DOHH2 (cell line): ENCODE data around the gene MC1R.

Experiments
- H3F3A ChIP-seq: fragments of 200-600 bp; sonication (generic), shearing (Covaris generic); 2 replicates; pipeline ENCODE4 v1.6.0; 2016; ENCODE audit warnings: antibody characterized with exemption, mild to moderate bottlenecking; ENCODE audit not compliant: control insufficient read depth, insufficient read depth
- H3K27ac ChIP-seq: fragments of 200-600 bp; sonication (generic); 2 replicates; pipeline ENCODE4 v1.5.1; 2014; ENCODE audit warnings: low read depth, mild to moderate bottlenecking, low read length, moderate library complexity
- H3K27me3 ChIP-seq: fragments of 200-600 bp; sonication (generic); 2 replicates; pipeline ENCODE4 v1.6.1; 2014; ENCODE audit warnings: mild to moderate bottlenecking, low read length, mixed read lengths; ENCODE audit not compliant: control insufficient read depth
- H3K36me3 ChIP-seq: fragments of 200-600 bp; sonication (generic); 2 replicates; pipeline ENCODE4 v1.6.1; 2014; ENCODE audit warnings: mild to moderate bottlenecking, low read length, moderate library complexity, mixed read lengths; ENCODE audit not compliant: control insufficient read depth
- H3K4me1 ChIP-seq: fragments of 200-600 bp; sonication (generic); 2 replicates; pipeline ENCODE4 v1.6.1; 2014; ENCODE audit warnings: mild to moderate bottlenecking, low read length, mixed read lengths; ENCODE audit not compliant: control insufficient read depth
- H3K4me2 ChIP-seq: fragments of 200-600 bp; sonication (generic); 2 replicates; pipeline ENCODE4 v1.6.0; 2014; ENCODE audit warnings: mild to moderate bottlenecking, low read length, moderate library complexity
- H3K4me3 ChIP-seq: fragments of 200-600 bp; sonication (generic); 2 replicates; pipeline ENCODE4 v1.5.1; 2014; ENCODE audit warnings: mild to moderate bottlenecking, low read length, mixed read lengths
- H3K79me2 ChIP-seq: fragments of 200-600 bp; sonication (generic); 2 replicates; pipeline ENCODE4 v1.6.1; 2014; ENCODE audit warnings: mild to moderate bottlenecking, low read length, mixed read lengths; ENCODE audit not compliant: control insufficient read depth
- H3K9me2 ChIP-seq: fragments of 200-600 bp; sonication (generic); replicated peaks from 2 replicates; pipeline ENCODE4 v1.6.1; 2014; ENCODE audit warnings: mild to moderate bottlenecking, low read length, mixed read lengths; ENCODE audit not compliant: control insufficient read depth
- H3K9me3 ChIP-seq: fragments of 200-600 bp; sonication (generic); 2 replicates; pipeline ENCODE4 v1.6.1; 2014; ENCODE audit warnings: antibody characterized with exemption, low read length, mixed read lengths; ENCODE audit not compliant: control insufficient read depth, insufficient read depth
- H4K20me1 ChIP-seq: fragments of 200-600 bp; sonication (generic); 2 replicates; pipeline ENCODE4 v1.6.0; 2014; ENCODE audit warnings: low read depth, mild to moderate bottlenecking, antibody characterized with exemption, low read length, moderate library complexity; ENCODE audit not compliant: control insufficient read depth, insufficient read depth
- EZH2phosphoT487 ChIP-seq: fragments of 200-600 bp; sonication (generic); IDR thresholded peaks from 2 replicates; pipeline ENCODE4 v1.6.1; 2017; ENCODE audit warnings: borderline replicate concordance, mild to moderate bottlenecking, antibody characterized with exemption, low read length, moderate library complexity, mixed read lengths
- TF ChIP-seq, protein P1 (sequence below): fragments of 200-600 bp; sonication (generic); IDR thresholded peaks from one replicate; pipeline ENCODE4 v1.5.1; 2014; ENCODE audit warnings: antibody characterized with exemption, mild to moderate bottlenecking, low read depth, low read length; ENCODE audit not compliant: poor library complexity, severe bottlenecking

The MC1R gene

DNA sequence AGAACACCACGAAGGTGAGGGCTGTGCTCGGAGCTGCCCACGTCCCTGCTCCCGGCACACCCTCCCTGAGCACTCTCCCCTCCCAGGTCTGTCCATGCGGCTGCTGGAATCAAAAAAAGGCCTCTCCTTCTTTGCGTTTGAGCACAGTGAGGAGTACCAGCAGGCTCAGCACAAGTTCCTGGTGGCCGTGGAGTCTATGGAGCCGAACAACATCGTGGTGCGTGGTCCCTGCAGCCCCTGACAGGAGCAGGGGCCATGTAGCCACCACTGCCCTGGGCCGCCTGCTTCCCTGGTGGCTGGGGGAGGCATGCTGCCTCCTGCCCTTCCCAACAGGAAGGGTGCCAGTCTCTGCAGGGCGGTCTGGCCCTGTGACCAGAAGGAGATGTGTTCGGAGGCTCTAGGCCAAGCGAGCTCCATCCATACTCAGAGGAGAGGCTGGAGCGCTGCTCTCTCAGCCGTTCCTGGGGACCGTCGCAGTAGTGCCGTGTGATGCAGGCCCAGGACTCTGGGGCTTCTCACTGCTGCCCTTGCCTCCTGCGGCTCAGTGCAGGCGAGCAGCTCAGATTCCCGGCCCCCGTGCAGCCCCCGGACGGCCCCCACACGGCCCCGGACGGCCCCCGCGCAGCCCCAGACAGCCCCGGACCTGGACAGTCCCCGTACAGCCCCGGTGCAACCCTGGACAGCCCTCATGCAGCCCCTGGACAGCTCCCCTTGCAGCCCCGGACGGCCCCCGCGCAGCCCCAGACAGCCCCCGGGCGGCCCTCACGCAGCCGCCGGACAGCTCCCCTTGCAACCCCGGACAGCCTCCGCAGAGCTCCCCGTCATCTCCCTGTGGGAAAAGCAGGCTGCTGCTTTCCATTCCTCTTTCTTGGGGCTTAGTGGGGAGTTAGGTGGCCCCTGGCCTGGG is 24.8 kb upstream of the MC1R start:
- no peak overlapping the region for H3K4me2 ChIP-seq
- peaks cover 3% of the 10 kb centered on the region; the same call in 1 of the 2 replicates for H3K79me2 ChIP-seq
- no peaks in the 10 kb centered on the region for H4K20me1 ChIP-seq
- H3K27me3 ChIP-seq: no peaks in the 10 kb centered on the region
- H3K36me3 ChIP-seq: peaks cover 74% of the 10 kb centered on the region
- H3K9me2 ChIP-seq: no peaks in the 10 kb centered on the region
- H3K27ac ChIP-seq: no peak overlapping the region
- H3K4me1 ChIP-seq: no peaks in the 10 kb centered on the region
- no peak overlapping the region for H3K4me3 ChIP-seq
- H3K9me3 ChIP-seq: no peaks in the 10 kb centered on the region
- TF ChIP-seq EZH2phosphoT487: no peak
- TF ChIP-seq, protein P1, sequence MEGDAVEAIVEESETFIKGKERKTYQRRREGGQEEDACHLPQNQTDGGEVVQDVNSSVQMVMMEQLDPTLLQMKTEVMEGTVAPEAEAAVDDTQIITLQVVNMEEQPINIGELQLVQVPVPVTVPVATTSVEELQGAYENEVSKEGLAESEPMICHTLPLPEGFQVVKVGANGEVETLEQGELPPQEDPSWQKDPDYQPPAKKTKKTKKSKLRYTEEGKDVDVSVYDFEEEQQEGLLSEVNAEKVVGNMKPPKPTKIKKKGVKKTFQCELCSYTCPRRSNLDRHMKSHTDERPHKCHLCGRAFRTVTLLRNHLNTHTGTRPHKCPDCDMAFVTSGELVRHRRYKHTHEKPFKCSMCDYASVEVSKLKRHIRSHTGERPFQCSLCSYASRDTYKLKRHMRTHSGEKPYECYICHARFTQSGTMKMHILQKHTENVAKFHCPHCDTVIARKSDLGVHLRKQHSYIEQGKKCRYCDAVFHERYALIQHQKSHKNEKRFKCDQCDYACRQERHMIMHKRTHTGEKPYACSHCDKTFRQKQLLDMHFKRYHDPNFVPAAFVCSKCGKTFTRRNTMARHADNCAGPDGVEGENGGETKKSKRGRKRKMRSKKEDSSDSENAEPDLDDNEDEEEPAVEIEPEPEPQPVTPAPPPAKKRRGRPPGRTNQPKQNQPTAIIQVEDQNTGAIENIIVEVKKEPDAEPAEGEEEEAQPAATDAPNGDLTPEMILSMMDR: no peak
- H3F3A ChIP-seq: no peaks in the 10 kb centered on the region

DNA sequence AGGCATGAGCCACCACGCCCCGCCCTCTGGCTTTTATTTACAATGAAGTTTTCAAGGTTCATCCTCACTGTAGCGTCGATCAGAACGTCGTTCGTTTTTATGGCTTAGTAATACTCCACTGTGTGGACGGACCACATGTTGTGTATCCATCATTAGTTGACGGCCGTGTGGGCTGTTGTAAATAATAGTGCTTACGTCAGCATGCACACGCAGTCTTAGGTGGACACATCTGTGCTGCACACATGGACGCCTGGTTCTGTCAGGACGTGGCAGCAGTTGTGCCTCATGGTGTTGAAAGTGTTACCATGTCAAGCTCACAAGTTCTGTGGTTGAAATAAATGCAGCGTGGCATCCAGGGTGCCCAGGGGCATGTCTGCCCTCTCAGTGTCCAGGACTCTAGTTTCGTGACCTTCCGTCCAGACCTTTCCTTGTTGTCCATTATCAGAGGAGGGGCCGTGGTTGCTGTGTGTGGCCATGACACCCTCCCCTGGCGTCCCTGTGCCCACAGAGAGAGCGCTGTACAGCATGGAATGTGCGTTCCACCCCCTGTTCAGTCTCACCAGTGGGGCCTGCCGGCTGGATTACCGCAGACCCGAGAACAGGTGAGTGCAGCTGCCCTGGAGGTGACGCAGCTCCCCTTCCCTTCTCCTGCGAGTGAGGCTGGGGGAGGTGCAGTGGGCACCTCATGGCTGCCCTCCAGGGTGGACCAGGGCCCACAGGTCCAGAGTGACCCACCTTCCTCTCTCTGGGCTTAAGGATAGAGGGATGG is 23.0 kb upstream of the MC1R start:
- Histone ChIP-seq H3K9me3 (no peaks in the 10 kb centered on the region), H3K4me3 (no peak overlapping the region), H3F3A (no peaks in the 10 kb centered on the region), H3K27me3 (no peaks in the 10 kb centered on the region), H3K9me2 (no peaks in the 10 kb centered on the region), H3K4me1 (no peaks in the 10 kb centered on the region), H4K20me1 (no peaks in the 10 kb centered on the region), H3K27ac (no peak overlapping the region), H3K36me3 (peaks cover 81% of the 10 kb centered on the region), H3K79me2 (peaks cover 3% of the 10 kb centered on the region; the same call in 1 of the 2 replicates), H3K4me2 (no peak overlapping the region)
- TF ChIP-seq, protein P1: no peak
- no peak for TF ChIP-seq EZH2phosphoT487

DNA sequence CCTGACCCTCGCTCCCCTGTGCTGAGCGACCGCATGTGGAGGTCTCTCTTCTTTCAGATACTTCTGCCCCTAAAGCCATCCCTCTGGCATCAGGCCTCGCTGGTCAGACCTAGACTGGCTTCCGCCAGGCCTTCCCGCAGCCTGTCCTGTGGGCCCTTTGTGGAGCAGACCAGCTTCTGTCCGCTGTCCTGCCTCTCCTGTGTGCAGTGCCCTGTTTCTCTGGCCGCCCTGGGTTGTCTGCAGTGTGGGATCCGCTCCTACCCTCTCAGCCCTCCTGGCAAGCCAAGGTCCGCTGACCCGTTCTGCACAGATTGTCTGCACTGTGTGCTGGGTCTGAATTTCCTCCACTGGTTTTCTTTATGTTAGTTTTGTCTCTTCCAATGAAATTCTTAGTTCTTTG is 21.5 kb upstream of the MC1R start:
- H3K79me2 ChIP-seq: no peaks in the 10 kb centered on the region
- H3K27me3 ChIP-seq: no peaks in the 10 kb centered on the region
- TF ChIP-seq, protein P1: no peak
- no peak for TF ChIP-seq EZH2phosphoT487
- H3K9me3 ChIP-seq: no peaks in the 10 kb centered on the region
- no peaks in the 10 kb centered on the region for H3K4me1 ChIP-seq
- peaks cover 74% of the 10 kb centered on the region for H3K36me3 ChIP-seq
- H4K20me1 ChIP-seq: no peaks in the 10 kb centered on the region
- H3K9me2 ChIP-seq: no peaks in the 10 kb centered on the region
- no peak overlapping the region for H3K4me2 ChIP-seq
- no peak overlapping the region for H3K27ac ChIP-seq
- no peaks in the 10 kb centered on the region for H3F3A ChIP-seq
- no peak overlapping the region for H3K4me3 ChIP-seq
